SK-N-SH treated with all-trans-retinoic acid at 6 μM for 48 hours (cell line): ENCODE measurements around the gene TUBB2A.
"Not testable (repeated sequence)": the region's sequence is repeated elsewhere in the genome, so short reads cannot be mapped to it uniquely, and the experiment has no call there.

Experiments used
- BACH2 ChIP-seq: fragments of 250-450 bp; sonication (Bioruptor Pico); IDR thresholded peaks from 2 replicates; pipeline ENCODE4 v1.9.0; 2021; ENCODE audit warnings: mild to moderate bottlenecking, borderline replicate concordance
- CSDC2 ChIP-seq: fragments of 250-450 bp; sonication (Bioruptor Pico); IDR thresholded peaks from 2 replicates; pipeline ENCODE4 v1.5.0; 2020; ENCODE audit warnings: mild to moderate bottlenecking, moderate library complexity
- CSRNP3 ChIP-seq: fragments of 250-450 bp; sonication (Bioruptor Pico); IDR thresholded peaks from 2 replicates; pipeline ENCODE4 v1.5.1; 2021; ENCODE audit warnings: mild to moderate bottlenecking, moderate library complexity
- PATZ1 ChIP-seq: fragments of 250-450 bp; sonication (Bioruptor Pico); IDR thresholded peaks from 2 replicates; pipeline ENCODE4 v1.8.0; 2020; ENCODE audit warnings: mild to moderate bottlenecking, moderate library complexity, borderline replicate concordance
- PPARA ChIP-seq: fragments of 250-450 bp; sonication (Bioruptor Pico); IDR thresholded peaks from 2 replicates; pipeline ENCODE4 v1.5.0; 2020; ENCODE audit warnings: mild to moderate bottlenecking, borderline replicate concordance
- SNAI2 ChIP-seq: fragments of 250-450 bp; sonication (Bioruptor Pico); IDR thresholded peaks from 2 replicates; pipeline ENCODE4 v1.5.0; 2020; ENCODE audit warnings: mild to moderate bottlenecking, moderate library complexity
- TCF4 ChIP-seq: fragments of 250-450 bp; sonication (Bioruptor Pico); IDR thresholded peaks from 2 replicates; pipeline ENCODE4 v1.8.0; 2021; ENCODE audit warnings: mild to moderate bottlenecking, moderate library complexity, borderline replicate concordance
- TOX ChIP-seq: fragments of 250-450 bp; sonication (Bioruptor Pico); IDR thresholded peaks from 2 replicates; pipeline ENCODE4 v1.8.0; 2021; ENCODE audit warnings: mild to moderate bottlenecking, moderate library complexity, borderline replicate concordance
- TSHZ2 ChIP-seq: fragments of 250-450 bp; sonication (Bioruptor Pico); IDR thresholded peaks from 2 replicates; pipeline ENCODE4 v1.5.0; 2020; ENCODE audit warnings: mild to moderate bottlenecking, moderate library complexity
- ZC3H10 ChIP-seq: fragments of 250-450 bp; sonication (Bioruptor Pico); IDR thresholded peaks from 2 replicates; pipeline ENCODE4 v1.5.1; 2021; ENCODE audit warnings: mild to moderate bottlenecking, moderate library complexity
- ZFP3 ChIP-seq: fragments of 250-450 bp; sonication (Bioruptor Pico); IDR thresholded peaks from 2 replicates; pipeline ENCODE4 v1.5.0; 2020; ENCODE audit warnings: mild to moderate bottlenecking, moderate library complexity
- ZFP30 ChIP-seq: fragments of 450-650 bp; formaldehyde crosslinking; IDR thresholded peaks from 2 replicates; pipeline ENCODE4 v1.5.0; 2022; ENCODE audit warnings: mild to moderate bottlenecking, moderate library complexity
- ZNF565 ChIP-seq: fragments of 450-650 bp; formaldehyde crosslinking; conservative IDR thresholded peaks from 2 replicates; pipeline ENCODE4 v1.5.0; 2020; ENCODE audit warnings: low read depth, mild to moderate bottlenecking, moderate library complexity
- ZNF70 ChIP-seq: fragments of 450-650 bp; formaldehyde crosslinking; IDR thresholded peaks from 2 replicates; pipeline ENCODE4 v1.5.0; 2020; ENCODE audit warnings: mild to moderate bottlenecking, moderate library complexity

GRCh38 chr6:3137873-3138272 lies 19.5 kb downstream of the TUBB2A start:
- TF ChIP-seq PATZ1 (CRISPR knock-in tag); PPARA (CRISPR knock-in tag); TSHZ2 (CRISPR knock-in tag); ZFP30 (CRISPR knock-in tag); ZNF565 (CRISPR knock-in tag); ZC3H10 (CRISPR knock-in tag); CSRNP3; TOX (CRISPR knock-in tag); ZFP3 (CRISPR knock-in tag); ZNF70 (CRISPR knock-in tag); CSDC2 (CRISPR knock-in tag); SNAI2 (CRISPR knock-in tag); TCF4; BACH2 (CRISPR knock-in tag): not testable (repeated sequence)
